GM12873 (cell line): ENCODE data around the gene MROH2A.

Experiments used
- CTCF ChIP-seq: IDR thresholded peaks from 2 replicates; pipeline ENCODE4 v1.5.1; 2012; ENCODE audit warnings: low read depth, mild to moderate bottlenecking, moderate library complexity, low read length, control low read depth; ENCODE audit not compliant: insufficient read depth; ENCODE audit errors: missing control alignments

The MROH2A gene

GRCh38 chr2:233773854-233774253, 4.3 kb upstream of the MROH2A start:
- TF ChIP-seq CTCF, result no peak

- no peak for TF ChIP-seq CTCF
Measured at GRCh38 chr2:233775414-233775813, 2.7 kb upstream of the MROH2A start.

GRCh38 chr2:233779722-233780121, 1.6 kb downstream of the MROH2A start:
- no peak for TF ChIP-seq CTCF

- TF ChIP-seq CTCF, result no peak
Measured at GRCh38 chr2:233780771-233781170, 2.6 kb downstream of the MROH2A start.

GRCh38 chr2:233789554-233789953, 11.4 kb downstream of the MROH2A start:
- TF ChIP-seq CTCF, result no peak

- TF ChIP-seq CTCF, result no peak
Measured at GRCh38 chr2:233791151-233791882, 13.2 kb downstream of the MROH2A start.

- no peak for TF ChIP-seq CTCF
Measured at GRCh38 chr2:233791883-233792329, 13.8 kb downstream of the MROH2A start.

- TF ChIP-seq CTCF, result no peak
Measured at GRCh38 chr2:233792720-233793119, 14.6 kb downstream of the MROH2A start.
